Upper lobe of right lung (tissue), 1 donor: ENCODE measurements around the gene RSRC1. TPM values are rescaled to one million over a fixed set of nuclear protein-coding genes. Genes with fewer than 3 reads are reported as not detected.

Experiments used
- ATAC-seq: fragments of 200-7000 bp; cut with Tn5 transposase; one replicate; pipeline ENCODE4 v1.9.1; 2020; ENCODE audit warnings: mild to moderate bottlenecking, moderate library complexity
- DNase-seq: peaks from one replicate; pipeline ENCODE4 v3.0.0-alpha.2; 2020
- H3K27ac ChIP-seq: fragments of 200-600 bp; one replicate; pipeline ENCODE4 v1.8.0; 2022
- H3K27me3 ChIP-seq: fragments of 200-600 bp; one replicate; pipeline ENCODE4 v1.8.0; 2022; ENCODE audit warnings: mild to moderate bottlenecking
- H3K36me3 ChIP-seq: fragments of 200-600 bp; one replicate; pipeline ENCODE4 v1.8.0; 2022
- H3K4me1 ChIP-seq: fragments of 200-600 bp; one replicate; pipeline ENCODE4 v1.8.0; 2022
- H3K4me3 ChIP-seq: fragments of 200-600 bp; one replicate; pipeline ENCODE4 v1.8.0; 2022; ENCODE audit warnings: mild to moderate bottlenecking
- H3K9me3 ChIP-seq: fragments of 200-600 bp; one replicate; pipeline ENCODE4 v1.8.0; 2022
- intact Hi-C: fragments of 100-400 bp; cut with DNase I; formaldehyde crosslinking; loops from one replicate; pipeline ENCODE4 v1.11.0; 2022
- total RNA-seq: library from RNA; stranded (reverse); fragmentation: NEBNext Ultra II Directional; extraction: Animal tissue kit (Norgen Biotek cat#: 25700); gene quantifications from one replicate; pipeline ENCODE4 v1.2.1, GENCODE V29; 2021
- TF ChIP-seq, protein P1 (sequence below): fragments of 200-600 bp; IDR thresholded peaks from one replicate; pipeline ENCODE4 v1.8.0; 2022; ENCODE audit warnings: antibody characterized with exemption
- donor health status: DM: no; HTN: yes; CAD: no; lungs with severe emphysema.

RSRC1 gene
- total RNA-seq, 1 donor from 2014 or later, result 28.1 TPM

DNA sequence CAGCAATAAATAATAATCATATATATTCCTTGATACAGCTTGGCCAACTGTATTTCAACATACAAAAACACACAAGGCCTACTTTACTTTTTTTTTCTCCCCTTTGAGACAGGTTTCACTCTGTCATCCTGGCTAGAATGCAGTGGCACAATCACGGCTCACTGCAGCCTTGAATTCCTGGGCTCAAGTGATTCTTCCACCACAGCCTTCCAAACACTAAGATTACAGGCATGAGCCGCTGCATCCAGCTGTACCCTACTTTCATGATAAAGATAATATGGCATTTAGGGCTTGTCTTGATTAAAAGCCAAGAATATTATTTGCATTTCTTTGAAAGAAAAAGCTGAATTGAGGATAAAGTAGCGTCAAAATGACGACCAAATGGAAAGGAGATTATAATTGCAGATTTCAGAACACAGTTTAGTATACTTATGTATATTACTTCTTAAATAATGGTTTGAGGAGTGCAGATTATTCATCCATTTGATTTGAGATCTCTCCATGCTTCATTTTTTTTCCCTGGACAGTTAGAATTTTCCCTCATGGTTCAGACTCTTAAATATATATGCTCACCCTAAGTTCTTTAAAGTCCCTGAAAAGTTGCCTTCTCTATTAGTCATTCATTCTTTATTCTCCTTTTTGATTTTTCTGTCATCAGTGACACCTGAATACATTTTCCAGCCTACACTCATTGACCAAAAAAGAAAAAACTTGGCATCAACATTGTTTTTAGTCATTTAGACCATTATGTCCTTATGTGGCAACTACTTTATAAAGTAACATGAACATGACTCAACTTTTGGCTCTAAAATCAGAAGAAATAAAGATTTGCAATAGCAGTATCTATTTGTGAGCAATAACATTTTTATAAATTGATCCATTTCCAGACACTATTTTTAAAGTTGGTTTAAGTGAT, 412.6 kb downstream of the RSRC1 start:
- Histone ChIP-seq H3K9me3 (no peaks in the 10 kb centered on the region), H3K4me1 (no peaks in the 10 kb centered on the region), H3K4me3 (no peak overlapping the region), H3K27ac (no peak overlapping the region), H3K27me3 (no peaks in the 10 kb centered on the region), H3K36me3 (no peaks in the 10 kb centered on the region)
- no peak for DNase-seq
- ATAC-seq, result no peak
- TF ChIP-seq, protein P1, sequence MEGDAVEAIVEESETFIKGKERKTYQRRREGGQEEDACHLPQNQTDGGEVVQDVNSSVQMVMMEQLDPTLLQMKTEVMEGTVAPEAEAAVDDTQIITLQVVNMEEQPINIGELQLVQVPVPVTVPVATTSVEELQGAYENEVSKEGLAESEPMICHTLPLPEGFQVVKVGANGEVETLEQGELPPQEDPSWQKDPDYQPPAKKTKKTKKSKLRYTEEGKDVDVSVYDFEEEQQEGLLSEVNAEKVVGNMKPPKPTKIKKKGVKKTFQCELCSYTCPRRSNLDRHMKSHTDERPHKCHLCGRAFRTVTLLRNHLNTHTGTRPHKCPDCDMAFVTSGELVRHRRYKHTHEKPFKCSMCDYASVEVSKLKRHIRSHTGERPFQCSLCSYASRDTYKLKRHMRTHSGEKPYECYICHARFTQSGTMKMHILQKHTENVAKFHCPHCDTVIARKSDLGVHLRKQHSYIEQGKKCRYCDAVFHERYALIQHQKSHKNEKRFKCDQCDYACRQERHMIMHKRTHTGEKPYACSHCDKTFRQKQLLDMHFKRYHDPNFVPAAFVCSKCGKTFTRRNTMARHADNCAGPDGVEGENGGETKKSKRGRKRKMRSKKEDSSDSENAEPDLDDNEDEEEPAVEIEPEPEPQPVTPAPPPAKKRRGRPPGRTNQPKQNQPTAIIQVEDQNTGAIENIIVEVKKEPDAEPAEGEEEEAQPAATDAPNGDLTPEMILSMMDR, result no peak
- intact Hi-C loops, result no loop called here

DNA sequence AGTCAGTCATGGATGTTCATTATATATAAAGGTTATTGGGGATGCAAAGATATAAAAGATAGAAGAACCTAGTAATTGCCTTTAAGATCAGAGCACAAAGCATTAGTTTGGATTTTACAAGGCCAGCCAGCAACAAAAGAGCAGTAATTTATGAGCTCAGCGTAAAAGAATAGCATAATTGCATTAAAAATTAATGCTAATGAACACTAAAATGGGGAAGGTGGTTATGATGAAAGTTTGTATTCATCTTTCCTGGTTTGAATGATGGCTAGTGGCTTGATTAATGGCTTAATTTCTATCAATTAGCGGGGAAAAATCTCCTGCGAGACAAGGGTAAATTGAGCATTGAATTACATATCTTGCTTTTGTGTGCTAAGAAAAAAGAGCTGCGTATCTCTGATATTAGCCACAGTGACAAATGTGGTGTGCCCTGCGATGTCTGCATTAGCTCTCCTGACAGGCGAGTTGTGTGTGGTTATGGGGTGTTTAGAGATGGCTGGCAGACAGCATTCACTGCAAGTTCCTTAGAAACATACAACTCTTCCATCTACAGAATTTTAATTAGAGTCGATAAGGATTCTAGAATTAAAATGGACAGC, 418.3 kb downstream of the RSRC1 start:
- TF ChIP-seq, protein P1, result no peak
- intact Hi-C loops, result no loop called here
- Histone ChIP-seq H3K27me3 (no peaks in the 10 kb centered on the region), H3K36me3 (no peaks in the 10 kb centered on the region), H3K27ac (no peak overlapping the region), H3K9me3 (no peaks in the 10 kb centered on the region), H3K4me3 (no peak overlapping the region), H3K4me1 (no peaks in the 10 kb centered on the region)
- DNase-seq, result no peak
- no peak for ATAC-seq

DNA sequence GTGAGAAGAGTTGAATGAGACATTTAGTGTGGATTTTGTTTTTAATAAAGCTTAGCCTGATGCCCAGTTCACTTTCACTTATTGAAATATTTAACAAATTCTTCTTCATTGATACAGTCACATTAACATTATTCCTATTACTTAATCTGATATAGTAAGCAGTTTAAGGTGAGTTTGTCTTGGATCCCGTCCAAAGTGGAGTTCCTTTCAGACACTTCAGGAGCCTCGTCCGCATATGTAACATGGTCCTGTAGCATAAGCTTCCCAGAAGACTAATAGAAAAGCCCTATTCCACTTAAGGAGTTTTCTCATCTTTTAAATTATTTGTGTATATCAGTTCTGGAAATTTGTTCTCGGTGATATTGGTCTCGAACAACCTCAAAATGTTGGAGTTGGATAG, 421.4 kb downstream of the RSRC1 start:
- Histone ChIP-seq H3K27ac (no peak overlapping the region), H3K4me3 (no peak overlapping the region), H3K9me3 (no peaks in the 10 kb centered on the region), H3K36me3 (no peaks in the 10 kb centered on the region), H3K4me1 (no peaks in the 10 kb centered on the region), H3K27me3 (no peaks in the 10 kb centered on the region)
- TF ChIP-seq, protein P1, result no peak
- no peak for DNase-seq
- no peak for ATAC-seq
- intact Hi-C loops, result no loop called here

DNA sequence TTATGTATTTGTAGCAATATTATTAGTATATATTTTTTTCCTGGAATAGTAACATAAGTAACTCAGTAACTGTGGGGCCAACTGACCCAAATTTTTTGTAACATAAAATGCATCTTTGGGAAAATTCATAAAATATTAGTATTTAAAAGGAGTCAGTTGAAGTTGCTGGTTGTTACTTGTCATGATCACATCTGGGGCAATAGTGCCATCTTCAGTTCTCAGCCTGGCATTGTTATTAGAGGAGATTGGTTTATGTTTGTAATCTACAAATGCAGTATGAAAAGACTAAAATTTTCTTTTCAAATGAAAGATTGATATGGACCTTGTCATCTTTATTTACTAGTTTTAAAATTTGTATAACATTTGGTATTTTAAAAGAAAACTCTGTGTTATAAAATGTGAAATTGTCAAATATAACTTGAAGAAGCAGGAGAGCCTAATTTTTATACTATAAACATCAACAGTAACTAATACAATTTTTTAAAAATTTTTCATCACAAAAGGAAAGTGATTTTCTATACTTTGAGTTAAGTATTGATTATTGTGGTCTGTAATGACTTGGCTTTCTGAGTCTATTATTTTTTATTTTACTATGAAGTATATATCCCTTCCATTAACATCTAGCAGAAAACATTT, 422.3 kb downstream of the RSRC1 start:
- ATAC-seq, result no peak
- intact Hi-C loops, result no loop called here

DNA sequence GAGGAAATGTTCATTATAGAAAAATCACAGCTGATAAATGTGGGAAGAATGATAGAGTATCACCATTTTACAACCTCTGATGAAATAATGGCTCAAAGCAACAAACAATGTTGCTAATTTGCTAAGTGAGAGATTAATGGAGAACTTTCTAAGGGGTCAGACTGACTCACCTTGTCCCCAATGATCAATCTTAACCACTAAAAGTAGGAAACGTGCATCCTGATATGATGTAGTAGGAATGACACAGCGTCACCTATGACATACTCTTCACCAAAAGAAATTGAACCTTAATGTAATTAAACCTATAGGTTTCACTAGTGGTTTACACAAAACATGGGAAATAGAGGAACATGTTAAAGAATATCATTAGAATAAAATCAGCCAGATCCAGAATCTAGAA, 426.0 kb downstream of the RSRC1 start:
- H3K4me1 ChIP-seq, result no peaks in the 10 kb centered on the region
- DNase-seq (no peak), ATAC-seq (no peak)
- intact Hi-C loops, result no loop called here
- no peaks in the 10 kb centered on the region for H3K27me3 ChIP-seq
- H3K36me3 ChIP-seq, result no peaks in the 10 kb centered on the region
- no peak overlapping the region for H3K27ac ChIP-seq
- TF ChIP-seq, protein P1, result no peak
- H3K4me3 ChIP-seq, result no peak overlapping the region
- no peaks in the 10 kb centered on the region for H3K9me3 ChIP-seq

More for the DNA sequence above, 422.3 kb downstream of the RSRC1 start:
- Histone ChIP-seq H3K36me3 (no peaks in the 10 kb centered on the region), H3K4me1 (no peaks in the 10 kb centered on the region), H3K27me3 (no peaks in the 10 kb centered on the region), H3K27ac (no peak overlapping the region), H3K4me3 (no peak overlapping the region), H3K9me3 (no peaks in the 10 kb centered on the region)
- no peak for DNase-seq
- TF ChIP-seq, protein P1, result peak; percentile 47
